H1 (cell line): Measurements from ENCODE around the gene CRISPLD2. TPM values are rescaled to one million over a fixed set of nuclear protein-coding genes. Genes with fewer than 3 reads are reported as not detected.

Experiments
- HDAC2 ChIP-seq, 2 experiments: fragments of 300-600 bp in 1 of 2; sonication (generic) in 1 of 2; IDR thresholded peaks; 2 replicates each; pipeline ENCODE4 v1.6.1; 2011 to 2012; ENCODE audit warnings: low read depth in 2 of 2, low read length in 2 of 2, mild to moderate bottlenecking in 2 of 2, moderate library complexity in 2 of 2, borderline replicate concordance in 1 of 2, inconsistent platforms in 1 of 2
- HDAC6 ChIP-seq: IDR thresholded peaks from one replicate; pipeline ENCODE4 v1.7.1; 2012; ENCODE audit warnings: low read depth, mild to moderate bottlenecking, inconsistent platforms, low read length, moderate library complexity
- MAFK ChIP-seq: IDR thresholded peaks from 2 replicates; pipeline ENCODE4 v1.6.1; 2012; ENCODE audit warnings: low read depth, mild to moderate bottlenecking, improper control_type of control experiment, low read length
- SIN3A ChIP-seq, 2 experiments: IDR thresholded peaks in 1 of 2; conservative IDR thresholded peaks in 1 of 2; 2 replicates each; pipeline ENCODE4 v1.6.1; 2011 to 2012; ENCODE audit warnings: low read length in 2 of 2, improper control_type of control experiment in 1 of 2, low read depth in 1 of 2, mild to moderate bottlenecking in 1 of 2
- SP2 ChIP-seq: IDR thresholded peaks from 2 replicates; pipeline ENCODE4 v1.6.1; 2012; ENCODE audit warnings: mild to moderate bottlenecking, low read length, inconsistent platforms
- polyA plus RNA-seq, 7 experiments: library from polyadenylated mRNA; depleted of rRNA in 3 of 7; stranded (reverse) in 5 of 7; unstranded in 2 of 7; fragments of >200 nt in 5 of 7; fragments of 200-250 nt in 2 of 7; gene quantifications; 1 replicate in 5 of 7; 2 replicates in 1 of 7; 4 replicates in 1 of 7; pipeline versions ENCODE4 v1.2.1 to v1.2.3, GENCODE V29; 2011 to 2013; ENCODE audit warnings: missing spikeins in 2 of 7, mixed read lengths in 2 of 7
- total RNA-seq: library from RNA; stranded (reverse); fragmentation: NEBNext Ultra II Directional; extraction: Animal tissue kit (Norgen Biotek cat#: 25700); gene quantifications from 2 replicates; pipeline ENCODE4 v1.2.1, GENCODE V29; 2021

Gene CRISPLD2
- total and polyA plus RNA-seq, 2 of the 8 experiments (the other 6 are each of a cell fraction or from before 2014, with no cell fraction given): 2.7 to 5.1 TPM

- TF ChIP-seq HDAC2 (IDR thresholded peaks at IDR 0.05; ENCODE audit: borderline replicate concordance in 1 of 2, low read depth in 2 of 2, low read length in 2 of 2) (no peak), MAFK (no peak), SP2 (no peak), SIN3A (conservative IDR thresholded peaks at IDR 0.05 in 1 of 2, IDR thresholded peaks at IDR 0.05 in 1 of 2; ENCODE audit: low read depth in 1 of 2, low read length in 2 of 2) (no peak), HDAC6 (no peak)
Measured at GRCh38 chr16:84777435-84777834, 42.4 kb upstream of the CRISPLD2 start (continued).
